HG03575 (cell line): ENCODE data around the gene DNASE1.
"Not testable (repeated sequence)": the region's sequence is repeated elsewhere in the genome, so short reads cannot be mapped to it uniquely, and the experiment has no call there.

Experiments
- ATAC-seq: cut with Tn5 transposase; IDR thresholded peaks from one replicate; pipeline ENCODE4 v1.9.1; 2021; ENCODE audit not compliant: unreplicated experiment, insufficient number of reproducible peaks, low FRiP score; ENCODE audit errors: extremely low read depth

DNASE1 gene

DNA sequence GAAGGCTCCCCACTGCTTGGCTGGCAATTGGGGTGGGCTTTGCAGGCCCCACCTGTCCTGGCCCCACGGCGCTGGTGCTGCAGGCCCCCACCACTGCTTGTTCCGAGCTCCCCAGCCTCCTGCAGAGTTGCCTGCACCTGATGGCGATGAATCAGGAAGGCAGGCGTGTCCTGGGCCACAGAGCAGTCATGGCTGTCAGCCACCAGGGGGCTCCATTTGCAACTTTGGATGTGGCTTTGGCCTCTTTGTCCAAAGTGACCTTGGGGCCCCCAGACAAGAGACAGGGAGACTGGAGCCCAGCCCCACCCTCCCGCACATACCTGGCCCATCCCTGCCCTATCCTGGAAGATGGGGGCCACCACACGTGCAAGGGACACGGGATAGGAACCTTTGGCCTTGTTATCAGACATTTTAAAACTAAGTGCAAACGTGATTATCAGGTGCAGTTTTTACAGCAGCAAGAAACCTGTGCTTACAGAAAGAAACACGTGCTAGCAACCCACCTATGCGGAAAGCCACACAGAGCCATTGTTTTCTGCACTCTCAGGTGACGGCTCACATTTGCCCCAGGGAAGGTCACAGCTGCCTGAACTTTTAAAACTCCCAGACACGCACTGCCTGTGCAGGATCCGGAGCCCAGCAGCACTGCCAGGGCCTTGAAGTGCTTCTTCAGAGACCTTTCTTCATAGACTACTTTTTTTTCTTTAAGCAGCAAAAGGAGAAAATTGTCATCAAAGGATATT lies at the start of gene DNASE1:
Gene DNASE1 (plus strand): TSS at position 443 of the 743 bp plus-strand sequence. CDS start 683 bp downstream, outside the sequence.
- no peak for ATAC-seq

DNA sequence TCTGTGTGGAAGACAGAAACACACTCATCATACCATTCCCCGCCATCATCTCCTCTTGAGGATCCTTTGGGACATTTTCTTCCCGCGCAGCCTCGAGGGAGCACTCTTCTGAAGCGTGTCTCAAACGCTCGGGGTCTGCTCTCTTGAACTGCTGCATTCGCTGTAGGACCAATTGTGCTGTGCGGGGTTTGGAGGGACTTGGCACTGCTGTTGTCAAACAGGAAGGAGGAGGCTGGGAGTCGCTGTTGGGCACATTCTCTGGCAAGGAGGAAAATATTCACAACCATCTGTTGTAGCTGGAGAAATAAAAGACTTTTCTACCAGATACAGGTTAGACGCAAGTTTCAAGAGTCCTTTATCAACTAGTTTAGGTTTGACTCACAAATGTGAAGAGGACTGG lies 48.0 kb upstream of the DNASE1 start:
- no peak for ATAC-seq

- no peak for ATAC-seq
These were observed 47.3 kb upstream of the DNASE1 start for GRCh38 chr16:3607161-3607560.

DNA sequence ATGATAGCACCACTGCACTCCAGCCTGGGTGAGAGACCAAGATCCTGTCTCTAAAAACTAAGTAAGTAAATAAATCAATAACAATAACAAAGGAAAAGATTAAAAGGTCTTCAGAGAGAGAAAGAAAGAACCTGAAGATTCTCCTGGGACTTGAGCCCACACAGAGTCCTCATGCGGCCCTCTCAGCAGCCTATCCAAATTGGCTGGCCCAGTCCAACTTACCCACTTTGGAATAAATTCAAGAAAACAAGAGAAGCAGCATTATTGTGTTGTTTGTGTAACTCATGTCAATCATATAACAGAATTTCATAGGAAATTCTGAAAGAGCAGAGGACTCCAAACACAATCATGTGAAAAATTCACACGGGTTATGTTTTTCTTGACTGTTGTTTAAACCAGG lies 46.9 kb upstream of the DNASE1 start:
- ATAC-seq: no peak

DNA sequence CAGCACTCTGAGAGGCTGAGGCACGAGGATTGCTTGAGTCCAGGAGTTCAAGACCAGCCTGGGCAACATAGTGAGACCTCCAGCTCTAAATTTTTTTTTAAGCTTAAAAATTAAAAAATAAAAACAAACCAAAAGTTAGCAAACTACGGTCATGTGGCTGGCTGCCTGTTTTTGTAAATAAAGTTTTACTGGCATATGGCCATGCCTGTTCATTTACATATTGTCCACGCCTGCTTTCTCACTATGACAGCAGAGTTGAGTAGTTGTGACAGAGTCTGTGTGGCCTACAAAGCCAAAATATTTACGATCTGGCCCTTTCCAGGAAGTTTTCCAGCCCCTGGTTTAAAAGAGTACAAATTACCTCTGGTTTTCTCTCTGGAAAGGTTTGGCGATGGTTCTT lies 46.4 kb upstream of the DNASE1 start:
- ATAC-seq: no peak

DNA sequence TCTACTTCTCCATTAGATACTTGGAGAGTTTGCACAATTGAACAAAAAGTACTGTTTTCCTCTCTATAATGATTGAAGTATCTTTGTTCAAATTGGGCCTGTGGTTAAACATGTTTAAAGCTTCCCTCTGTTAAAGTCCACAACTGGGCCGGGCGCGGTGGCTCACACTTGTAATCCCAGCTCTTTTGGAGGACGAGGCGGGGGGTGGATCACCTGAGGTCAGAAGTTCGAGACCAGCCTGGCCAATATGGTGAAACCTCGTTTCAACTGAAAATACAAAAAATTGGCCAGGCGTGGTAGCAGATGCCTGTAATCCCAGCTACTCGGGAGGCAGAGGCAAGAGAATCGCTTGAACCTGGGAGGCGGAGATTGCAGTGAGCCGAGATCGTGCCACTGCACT lies 45.5 kb upstream of the DNASE1 start:
- ATAC-seq: not testable (repeated sequence)

DNA sequence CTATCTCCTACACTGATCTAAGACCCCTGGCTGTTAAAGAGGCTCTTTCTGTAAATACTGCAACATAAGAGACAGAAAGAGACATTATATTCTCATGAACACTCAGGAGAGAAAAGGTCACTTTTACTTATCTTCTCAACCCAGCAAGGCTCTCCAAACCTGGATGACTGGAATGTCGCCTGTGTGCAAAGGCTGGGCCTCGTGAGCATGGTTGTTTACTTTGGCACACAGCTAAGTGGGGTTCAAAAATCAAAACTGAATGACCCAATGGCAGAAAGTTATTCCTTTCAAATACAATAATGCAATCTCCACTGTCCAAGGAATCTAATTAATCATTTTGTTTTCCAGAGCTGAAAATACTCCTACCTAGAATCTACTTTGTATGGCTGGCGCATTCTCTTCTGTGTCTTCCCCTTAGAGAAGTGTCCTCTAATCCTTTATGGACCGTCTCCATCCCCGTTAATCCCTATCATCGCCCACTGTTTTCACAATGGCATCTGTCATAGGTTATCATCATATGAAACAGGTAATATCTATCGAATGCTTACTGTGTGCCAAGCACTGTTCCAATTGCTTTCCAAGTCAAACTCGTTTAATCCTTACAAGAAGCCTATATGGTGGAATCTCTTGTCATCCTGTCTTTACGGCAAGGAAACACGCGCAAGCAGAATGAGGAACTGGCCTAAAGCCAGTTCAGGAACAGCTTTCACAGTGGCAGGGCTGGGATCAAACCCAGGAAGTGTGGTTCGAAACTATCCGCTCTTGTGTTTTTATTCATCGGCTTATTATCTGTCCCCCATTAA lies 44.4 kb upstream of the DNASE1 start:
- ATAC-seq: no peak

- ATAC-seq: no peak
These were observed 43.8 kb upstream of the DNASE1 start for GRCh38 chr16:3610698-3611145.

GRCh38 chr16:3611146-3611975 lies 43.1 kb upstream of the DNASE1 start, which contains the start of gene SLX4:
Gene SLX4, minus strand, starts transcription at chr16:3611606. Its CDS starts 2,642 bp downstream, at chr16:3608964.
- ATAC-seq: no peak

- no peak for ATAC-seq
These were observed 41.7 kb upstream of the DNASE1 start for GRCh38 chr16:3612510-3613466.

DNA sequence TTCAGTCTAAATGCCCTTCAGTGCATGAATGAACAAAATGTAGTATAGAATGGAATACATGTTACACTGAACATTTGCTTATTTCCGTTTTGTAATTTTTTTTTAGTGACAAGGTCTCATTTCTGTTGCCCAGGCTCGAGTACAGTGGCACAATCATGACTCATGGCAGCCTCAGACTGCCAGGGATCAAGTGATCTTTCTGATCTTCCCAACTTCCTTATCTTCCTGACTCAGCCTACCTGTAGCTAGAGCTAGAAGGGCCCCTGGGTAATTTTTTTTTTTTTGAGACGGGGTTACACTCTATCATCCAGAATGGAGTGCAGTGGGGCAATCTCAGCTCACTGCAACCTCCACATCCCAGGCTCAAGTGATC lies 35.7 kb upstream of the DNASE1 start:
- no peak for ATAC-seq

DNA sequence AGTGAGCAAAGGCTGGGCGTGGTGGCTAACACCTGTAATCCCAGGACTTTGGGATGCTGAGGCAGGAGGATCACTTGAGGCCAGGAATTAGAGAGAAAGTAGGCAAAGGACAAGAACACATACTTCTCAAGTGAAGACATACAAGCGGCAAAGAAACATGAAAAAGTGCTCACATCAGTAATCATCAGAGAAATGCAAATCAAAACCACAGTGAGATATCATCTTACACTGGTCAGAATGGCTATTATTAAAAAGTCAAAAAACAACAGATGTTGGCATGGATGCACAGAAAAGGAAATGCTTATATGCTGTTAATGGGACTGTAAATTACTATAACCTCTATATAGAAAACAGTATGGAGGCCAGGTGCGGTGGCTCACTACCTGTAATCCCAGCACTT lies 30.8 kb upstream of the DNASE1 start:
- no peak for ATAC-seq

DNA sequence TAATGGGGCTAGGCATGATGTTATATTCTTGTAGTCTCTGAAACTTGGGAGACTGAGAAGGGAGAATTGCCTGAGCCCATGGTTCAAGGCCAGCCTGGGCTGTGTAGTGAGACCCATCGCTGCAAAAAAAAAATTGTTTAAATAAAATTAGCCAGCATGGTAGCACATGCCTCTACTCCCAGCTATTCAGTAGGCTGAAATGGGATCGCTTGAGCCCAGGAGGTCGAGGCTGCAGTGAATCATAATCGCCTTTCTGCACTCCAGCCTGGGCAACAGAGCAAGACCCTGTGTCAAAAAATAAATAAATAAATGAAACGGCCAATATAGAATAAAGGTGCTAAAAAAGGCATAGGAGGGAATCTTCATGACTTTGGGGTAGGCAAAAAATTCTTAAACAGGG lies 29.2 kb upstream of the DNASE1 start:
- no peak for ATAC-seq

DNA sequence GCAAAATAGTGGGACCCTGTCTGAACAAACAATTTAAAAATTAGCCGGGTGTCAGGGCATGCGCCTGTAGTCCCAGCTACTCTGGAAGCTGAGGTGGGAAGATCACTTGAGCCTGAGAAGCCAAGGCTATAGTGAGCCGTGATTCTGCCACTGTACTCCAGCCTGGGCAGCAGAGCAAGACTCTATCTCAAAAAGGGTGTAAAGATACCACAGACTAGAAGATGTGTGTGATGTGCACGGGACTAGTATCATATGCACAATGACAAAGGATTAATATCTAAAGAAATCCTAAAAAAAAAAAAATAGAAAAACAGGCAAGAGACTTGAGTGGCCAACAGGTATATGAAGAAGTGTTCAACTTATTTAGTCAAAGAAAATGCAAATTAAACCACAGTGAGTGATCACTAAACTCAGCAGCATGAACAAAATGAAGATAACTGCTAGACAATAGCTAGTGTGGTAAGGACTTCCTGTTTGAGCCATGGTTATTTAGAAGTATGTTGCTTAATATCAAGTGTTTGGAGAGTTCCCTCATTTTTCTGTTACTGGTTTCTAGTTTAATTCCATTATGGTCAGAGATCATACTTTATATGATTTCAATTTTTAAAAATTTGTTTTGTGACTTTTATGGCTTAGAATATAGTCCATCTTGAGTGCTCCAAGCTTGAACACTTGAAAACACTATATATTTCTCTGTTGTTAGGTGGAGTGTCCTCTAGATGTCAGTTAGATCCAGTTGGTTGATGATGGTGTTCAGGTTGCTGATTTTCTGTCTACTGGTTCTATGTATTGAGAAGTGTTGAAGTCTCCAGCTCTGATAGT lies 28.4 kb upstream of the DNASE1 start:
- ATAC-seq: no peak

DNA sequence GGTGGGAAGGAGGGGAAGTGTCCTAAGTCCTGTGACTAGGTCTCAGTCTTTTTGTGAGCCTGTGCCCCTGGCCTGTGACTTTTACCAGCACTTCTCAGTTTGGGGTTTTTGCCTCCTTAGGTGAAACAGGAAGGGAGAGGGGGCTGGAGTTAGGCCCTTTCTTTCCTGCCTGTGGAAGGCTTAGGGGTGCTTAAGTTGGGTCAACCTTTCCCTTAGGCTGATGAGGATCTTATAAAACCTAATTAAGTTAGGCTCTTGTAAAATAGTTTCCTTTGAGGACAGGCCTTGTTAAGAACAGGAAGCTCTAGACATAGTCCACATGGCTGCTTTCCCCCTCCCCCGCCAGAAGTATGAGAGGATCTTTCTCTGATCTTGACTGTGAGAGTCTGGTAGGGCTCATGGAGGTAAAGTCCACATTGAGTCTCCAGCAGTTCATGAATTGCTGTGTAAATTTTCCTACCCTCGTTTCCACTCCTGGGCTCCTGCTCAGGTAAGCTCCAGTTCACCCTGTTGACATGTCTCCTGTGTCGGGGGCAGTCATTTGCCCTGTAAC lies 17.0 kb upstream of the DNASE1 start:
- ATAC-seq: no peak

DNA sequence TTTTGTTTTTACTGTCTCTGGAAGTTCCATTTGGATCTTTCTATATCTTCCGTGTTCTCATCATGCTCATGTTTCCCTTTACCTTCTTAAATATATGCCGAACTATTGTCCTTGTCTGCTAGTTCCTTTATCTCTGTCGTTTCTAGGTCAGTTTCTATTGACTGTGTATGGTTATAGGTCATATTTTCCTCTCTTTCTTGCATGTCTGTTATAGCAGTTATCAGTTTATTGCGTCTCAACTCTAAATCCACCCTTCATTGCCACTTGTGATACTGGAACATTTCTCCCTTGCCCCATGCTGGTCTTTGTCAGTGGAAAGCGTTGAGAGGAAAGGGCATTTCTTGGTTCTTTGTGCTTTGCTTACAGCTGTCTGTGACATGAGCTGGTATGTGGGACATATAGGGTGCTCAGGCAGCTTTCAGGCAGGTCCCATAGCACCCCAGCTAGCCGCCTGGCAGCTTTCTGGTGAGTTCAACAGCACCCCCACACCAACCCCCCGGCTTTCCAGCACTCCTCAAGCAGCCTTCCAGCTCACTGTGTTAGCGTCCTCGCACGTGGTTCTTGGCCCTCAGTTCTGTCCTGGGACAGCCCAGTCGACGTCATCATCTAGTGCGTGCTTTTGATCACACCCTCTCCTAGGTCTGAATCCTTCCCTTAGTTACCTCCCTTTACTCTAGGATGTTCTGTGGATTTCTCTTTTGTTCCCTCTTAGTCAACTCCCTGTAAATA lies 15.4 kb upstream of the DNASE1 start:
- ATAC-seq: no peak

DNA sequence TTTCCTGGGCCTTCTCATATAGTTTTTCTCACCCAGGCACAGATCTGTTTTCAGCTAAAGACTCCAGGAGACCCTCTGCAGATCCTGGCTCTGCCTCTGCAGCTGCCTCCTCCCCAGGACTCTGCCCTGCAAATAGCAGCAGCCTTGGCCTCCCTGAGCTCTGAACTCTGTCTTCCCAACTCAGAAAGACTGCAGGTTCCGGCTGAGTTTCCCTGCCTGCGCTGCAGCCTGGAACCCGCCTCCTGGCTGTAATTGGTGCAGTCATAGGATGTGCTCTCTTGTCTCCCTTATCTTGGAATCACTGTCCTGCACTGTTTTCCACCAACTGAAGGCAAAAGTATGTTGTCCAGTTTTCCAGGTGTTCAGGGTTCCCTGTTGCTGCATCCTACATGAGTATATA lies 14.3 kb upstream of the DNASE1 start:
- no peak for ATAC-seq
